Measurements from ENCODE around the gene DGKQ.

Gene DGKQ

GRCh38 chr4:973431-974397, at the start of gene DGKQ:
Gene DGKQ, minus strand, starts transcription at chr4:973569. Its CDS starts 87 bp downstream, at chr4:973482.
- peak; percentile 86 to 94 for DNase-seq

- no peak for DNase-seq
Observed at GRCh38 chr4:1022739-1023066, 49.3 kb upstream of the DGKQ start.

GRCh38 chr4:1022051-1022738, 48.8 kb upstream of the DGKQ start:
- DNase-seq: no peak

GRCh38 chr4:1021386-1022050, 48.1 kb upstream of the DGKQ start:
- no peak for DNase-seq

GRCh38 chr4:1019729-1020470, 46.5 kb upstream of the DGKQ start:
- no peak for DNase-seq

GRCh38 chr4:1019320-1019719, 46.0 kb upstream of the DGKQ start:
- DNase-seq: no peak

GRCh38 chr4:1018147-1019020, 45.0 kb upstream of the DGKQ start:
- peak; percentile 11 to 56 for DNase-seq

GRCh38 chr4:1017706-1018105, 44.3 kb upstream of the DGKQ start:
- DNase-seq: no peak

GRCh38 chr4:1017211-1017610, 43.8 kb upstream of the DGKQ start:
- no peak for DNase-seq

- DNase-seq: no peak
Observed at GRCh38 chr4:1015746-1016145, 42.4 kb upstream of the DGKQ start.

- no peak for DNase-seq
Observed at GRCh38 chr4:1015179-1015578, 41.8 kb upstream of the DGKQ start.

GRCh38 chr4:1014291-1015167, 41.2 kb upstream of the DGKQ start:
- DNase-seq: peak in 1 of 2 donors; percentile 24

- DNase-seq: no peak
Observed at GRCh38 chr4:1013225-1014073, 40.1 kb upstream of the DGKQ start.

GRCh38 chr4:1012034-1012739, 38.8 kb upstream of the DGKQ start:
- no peak for DNase-seq

GRCh38 chr4:1011666-1012033, 38.3 kb upstream of the DGKQ start:
- DNase-seq: no peak

- peak; percentile 77 to 91 for DNase-seq
Observed at GRCh38 chr4:1011022-1011665, 37.8 kb upstream of the DGKQ start, which contains the start of gene FGFRL1. Gene FGFRL1, plus strand, starts transcription at chr4:1011626. Its CDS starts 860 bp downstream, at chr4:1012486.

- DNase-seq: peak; percentile 79 to 89
Observed at GRCh38 chr4:1010395-1011021, 37.1 kb upstream of the DGKQ start.
